Measurements from ENCODE around the gene SGMS1.

DNA sequence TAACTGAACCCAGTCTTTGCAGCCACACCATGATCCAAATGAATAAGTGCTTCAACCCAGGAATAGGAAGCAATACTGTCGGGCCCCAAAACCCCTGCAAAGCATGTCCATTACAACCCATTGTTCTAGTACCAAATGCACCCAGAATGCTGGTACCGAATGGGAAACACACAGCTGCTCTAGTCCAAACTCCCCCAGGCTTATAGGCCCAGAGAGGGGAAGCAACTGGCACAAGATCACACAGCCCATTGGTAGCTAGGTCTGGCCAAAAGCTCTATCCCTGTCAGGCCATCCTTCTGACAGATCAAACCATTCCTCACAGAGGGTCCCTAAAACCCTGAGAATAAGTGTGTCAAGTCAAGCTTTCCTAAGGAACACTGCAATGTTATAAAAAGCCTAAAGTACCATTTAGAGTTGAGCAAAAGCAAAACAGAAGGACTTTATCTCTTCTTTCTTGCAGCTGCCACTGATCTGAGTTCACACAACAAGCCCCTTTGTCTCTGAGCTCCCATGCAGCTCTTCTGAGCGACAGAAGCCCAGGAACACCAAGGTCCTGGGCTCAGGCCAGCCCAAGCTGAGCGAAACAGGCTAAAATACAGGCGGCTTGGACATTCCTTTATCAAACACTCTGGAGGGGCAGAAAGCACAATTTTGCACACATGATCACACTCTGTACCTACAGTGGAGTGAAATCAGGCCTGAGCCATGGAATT, 116.7 kb downstream of the SGMS1 start:
- TF ChIP-seq, protein P1, sequence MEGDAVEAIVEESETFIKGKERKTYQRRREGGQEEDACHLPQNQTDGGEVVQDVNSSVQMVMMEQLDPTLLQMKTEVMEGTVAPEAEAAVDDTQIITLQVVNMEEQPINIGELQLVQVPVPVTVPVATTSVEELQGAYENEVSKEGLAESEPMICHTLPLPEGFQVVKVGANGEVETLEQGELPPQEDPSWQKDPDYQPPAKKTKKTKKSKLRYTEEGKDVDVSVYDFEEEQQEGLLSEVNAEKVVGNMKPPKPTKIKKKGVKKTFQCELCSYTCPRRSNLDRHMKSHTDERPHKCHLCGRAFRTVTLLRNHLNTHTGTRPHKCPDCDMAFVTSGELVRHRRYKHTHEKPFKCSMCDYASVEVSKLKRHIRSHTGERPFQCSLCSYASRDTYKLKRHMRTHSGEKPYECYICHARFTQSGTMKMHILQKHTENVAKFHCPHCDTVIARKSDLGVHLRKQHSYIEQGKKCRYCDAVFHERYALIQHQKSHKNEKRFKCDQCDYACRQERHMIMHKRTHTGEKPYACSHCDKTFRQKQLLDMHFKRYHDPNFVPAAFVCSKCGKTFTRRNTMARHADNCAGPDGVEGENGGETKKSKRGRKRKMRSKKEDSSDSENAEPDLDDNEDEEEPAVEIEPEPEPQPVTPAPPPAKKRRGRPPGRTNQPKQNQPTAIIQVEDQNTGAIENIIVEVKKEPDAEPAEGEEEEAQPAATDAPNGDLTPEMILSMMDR (IDR thresholded peaks at IDR 0.05; ENCODE audit: insufficient read depth, low read depth, low read length) = no peak
- TF ChIP-seq EZH2 (IDR thresholded peaks at IDR 0.05; ENCODE audit: insufficient read depth, low read length) = no peak
